H1 (cell line): ENCODE results near the gene TTF1. TPM values are rescaled to one million over a fixed set of nuclear protein-coding genes. Genes with fewer than 3 reads are reported as not detected.

Experiments used
- CTCF ChIA-PET: fragments of 300-600 bp; sonication (Branson Sonifier 250); formaldehyde crosslinking; loops from one replicate; lab custom pipeline; 2021; ENCODE audit not compliant: partially characterized antibody; lab: Charles Lee
- POLR2A ChIA-PET: fragments of 300-600 bp; sonication (Branson Sonifier 250); formaldehyde crosslinking; loops from one replicate; lab custom pipeline; 2021; ENCODE audit warnings: inconsistent platforms; ENCODE audit not compliant: partially characterized antibody; lab: Charles Lee
- DNase-seq, 2 experiments: peaks; one replicate each; pipeline versions ENCODE4 v3.0.0 to v3.0.0-alpha.2; 2010 to 2022; ENCODE audit warnings: low spot score in 2 of 2, low read depth in 1 of 2, mixed read lengths in 1 of 2
- FAIRE-seq: peaks from 2 replicates; lab custom pipeline; 2011; peaks lifted over from hg19 to GRCh38; lab: Jason Lieb, UNC
- H2AFZ ChIP-seq: 2 replicates; pipeline ENCODE4 v1.8.1; 2012; ENCODE audit warnings: low read length, inconsistent platforms
- H2AK5ac ChIP-seq: 2 replicates; pipeline ENCODE4 v1.6.1; 2013; ENCODE audit warnings: low read depth, low read length
- H2BK120ac ChIP-seq: replicated peaks from 2 replicates; pipeline ENCODE3; 2013; ENCODE audit warnings: low read depth, low read length, inconsistent platforms
- H2BK12ac ChIP-seq: 2 replicates; pipeline ENCODE4 v1.6.1; 2013; ENCODE audit warnings: low read depth, low read length
- H2BK15ac ChIP-seq: 2 replicates; pipeline ENCODE4 v1.6.1; 2013; ENCODE audit warnings: low read length
- H2BK20ac ChIP-seq: 2 replicates; pipeline ENCODE4 v1.6.1; 2013; ENCODE audit warnings: low read length
- H2BK5ac ChIP-seq: 2 replicates; pipeline ENCODE4 v1.6.1; 2013; ENCODE audit warnings: low read depth, low read length
- H3K14ac ChIP-seq: 2 replicates; pipeline ENCODE4 v1.6.1; 2013; ENCODE audit warnings: inconsistent platforms; ENCODE audit not compliant: insufficient read length
- H3K18ac ChIP-seq: 2 replicates; pipeline ENCODE4 v1.6.1; 2013; ENCODE audit warnings: low read length; ENCODE audit errors: extremely low read depth
- H3K23ac ChIP-seq: 2 replicates; pipeline ENCODE4 v1.6.1; 2013; ENCODE audit warnings: inconsistent platforms; ENCODE audit not compliant: insufficient read length
- H3K23me2 ChIP-seq: 2 replicates; pipeline ENCODE4 v1.6.1; 2013; ENCODE audit warnings: low read depth, low read length
- H3K27ac ChIP-seq: 2 replicates; pipeline ENCODE4 v1.6.1; 2011; ENCODE audit warnings: low read depth, low read length, inconsistent platforms
- H3K27me3 ChIP-seq, 4 experiments: replicated peaks in 1 of 4; 1 replicate in 1 of 4; 2 replicates in 3 of 4; pipeline versions ENCODE4 v1.6.1 to v1.8.1; 2011 to 2013; ENCODE audit warnings: low read length in 3 of 4, mild to moderate bottlenecking in 3 of 4, inconsistent platforms in 2 of 4, mixed read lengths in 2 of 4, moderate library complexity in 1 of 4; ENCODE audit not compliant: control insufficient read depth in 3 of 4, insufficient read depth in 3 of 4; ENCODE audit errors: extremely low read depth in 1 of 4
- H3K36me3 ChIP-seq, 4 experiments: 2 replicates each; pipeline versions ENCODE4 v1.6.1 to v1.8.1; 2011 to 2013; ENCODE audit warnings: mild to moderate bottlenecking in 4 of 4, low read length in 3 of 4, moderate library complexity in 2 of 4, control low read depth in 1 of 4, inconsistent platforms in 1 of 4; ENCODE audit not compliant: insufficient read depth in 4 of 4, control insufficient read depth in 2 of 4
- H3K4ac ChIP-seq: replicated peaks from 2 replicates; pipeline ENCODE3; 2013; ENCODE audit warnings: low read length, low read depth, mixed read lengths, inconsistent platforms; ENCODE audit not compliant: insufficient read length
- H3K4me1 ChIP-seq, 4 experiments: replicated peaks in 1 of 4; 1 replicate in 1 of 4; 2 replicates in 3 of 4; pipeline versions ENCODE4 v1.6.1 to v1.8.1; 2011 to 2013; ENCODE audit warnings: low read length in 3 of 4, inconsistent platforms in 2 of 4, mixed read lengths in 1 of 4; ENCODE audit not compliant: insufficient read depth in 4 of 4, control insufficient read depth in 3 of 4
- H3K4me2 ChIP-seq, 2 experiments: 2 replicates each; pipeline versions ENCODE4 v1.6.1 to v1.8.1; 2011 to 2013; ENCODE audit warnings: low read depth in 2 of 2, low read length in 2 of 2, control low read depth in 1 of 2, inconsistent platforms in 1 of 2, mild to moderate bottlenecking in 1 of 2; ENCODE audit not compliant: insufficient read depth in 1 of 2
- H3K4me3 ChIP-seq, 4 experiments: fragments of 200-600, 300-600 bp in 1 of 4; sonication (generic), shearing (Covaris generic), sonication (Bioruptor Twin) in 1 of 4; 2 replicates each; pipeline versions ENCODE4 v1.5.1 to v1.8.1; 2011 to 2016; ENCODE audit warnings: low read length in 4 of 4, low read depth in 3 of 4, control low read depth in 2 of 4, inconsistent platforms in 2 of 4, mild to moderate bottlenecking in 2 of 4, mixed read lengths in 1 of 4, moderate library complexity in 1 of 4; ENCODE audit not compliant: insufficient read depth in 2 of 4; ENCODE audit errors: extremely low read depth in 1 of 4
- H3K56ac ChIP-seq: replicated peaks from 2 replicates; pipeline ENCODE3; 2013; ENCODE audit warnings: low read depth, mild to moderate bottlenecking, mixed read lengths, low read length, inconsistent platforms; ENCODE audit not compliant: insufficient read length
- H3K79me1 ChIP-seq: 2 replicates; pipeline ENCODE4 v1.6.1; 2013; ENCODE audit warnings: low read depth, low read length, control low read depth
- H3K79me2 ChIP-seq, 2 experiments: 2 replicates each; pipeline versions ENCODE4 v1.6.1 to v1.8.1; 2012 to 2013; ENCODE audit warnings: low read length in 2 of 2, mild to moderate bottlenecking in 2 of 2, inconsistent platforms in 1 of 2; ENCODE audit not compliant: insufficient read depth in 2 of 2, control insufficient read depth in 1 of 2
- H3K9ac ChIP-seq, 4 experiments: replicated peaks in 1 of 4; 1 replicate in 1 of 4; 2 replicates in 3 of 4; pipeline versions ENCODE4 v1.6.1 to v1.8.1; 2011 to 2013; ENCODE audit warnings: low read depth in 3 of 4, low read length in 3 of 4, control low read depth in 2 of 4, mild to moderate bottlenecking in 2 of 4, moderate library complexity in 2 of 4, inconsistent platforms in 1 of 4; ENCODE audit errors: extremely low read depth in 1 of 4
- H3K9me3 ChIP-seq, 2 experiments: 2 replicates each; pipeline versions ENCODE4 v1.6.1 to v1.8.1; 2012 to 2013; ENCODE audit warnings: mild to moderate bottlenecking in 2 of 2, moderate library complexity in 2 of 2, control low read depth in 1 of 2, inconsistent platforms in 1 of 2, low read depth in 1 of 2, low read length in 1 of 2, mixed read lengths in 1 of 2; ENCODE audit not compliant: insufficient read depth in 2 of 2
- H4K20me1 ChIP-seq, 2 experiments: replicated peaks in 1 of 2; 2 replicates each; pipeline versions ENCODE3 to v1.8.1; 2011 to 2013; ENCODE audit warnings: inconsistent platforms in 2 of 2, low read length in 2 of 2, mild to moderate bottlenecking in 1 of 2; ENCODE audit not compliant: insufficient read depth in 2 of 2, control insufficient read depth in 1 of 2
- H4K5ac ChIP-seq: 2 replicates; pipeline ENCODE4 v1.6.1; 2013; ENCODE audit warnings: low read length, low read depth, mixed read lengths, inconsistent platforms; ENCODE audit not compliant: insufficient read length
- H4K8ac ChIP-seq: 2 replicates; pipeline ENCODE4 v1.8.0; 2013; ENCODE audit warnings: mild to moderate bottlenecking, moderate library complexity, low read length, inconsistent platforms; ENCODE audit not compliant: insufficient read depth; ENCODE audit errors: extremely low read depth
- H4K91ac ChIP-seq: replicated peaks from 2 replicates; pipeline ENCODE3; 2013; ENCODE audit warnings: low read length, mixed read lengths, inconsistent platforms; ENCODE audit not compliant: insufficient read length
- CREB1 ChIP-seq: IDR thresholded peaks from 2 replicates; pipeline ENCODE4 v1.6.1; 2012; ENCODE audit warnings: inconsistent platforms
- KDM1A ChIP-seq: fragments of 200-600, 300-600 bp; sonication (generic); IDR thresholded peaks from 2 replicates; pipeline ENCODE4 v1.7.1; 2016; ENCODE audit warnings: mild to moderate bottlenecking, low read length, borderline replicate concordance
- WGBS, 2 experiments: shearing (Covaris generic) in 1 of 2; methylation state at CpG; one replicate each; pipeline versions ENCODE4 v1.1.6 to v1.1.7; 2013 to 2015; ENCODE audit warnings: low lambda C conversion rate in 2 of 2, mixed read lengths in 2 of 2, inconsistent platforms in 1 of 2, low coverage in 1 of 2, missing lambda C conversion rate in 1 of 2; ENCODE audit not compliant: insufficient replicate concordance in 2 of 2, insufficient coverage in 1 of 2, insufficient read length in 1 of 2; ENCODE audit errors: extremely low coverage in 1 of 2, missing lambda C conversion rate in 1 of 2; 5-methylcytosine and 5-hydroxymethylcytosine counted together
- polyA plus RNA-seq, 7 experiments: library from polyadenylated mRNA; depleted of rRNA in 3 of 7; stranded (reverse) in 5 of 7; unstranded in 2 of 7; fragments of >200 nt in 5 of 7; fragments of 200-250 nt in 2 of 7; gene quantifications; 1 replicate in 5 of 7; 2 replicates in 1 of 7; 4 replicates in 1 of 7; pipeline versions ENCODE4 v1.2.1 to v1.2.3, GENCODE V29; 2011 to 2013; ENCODE audit warnings: missing spikeins in 2 of 7, mixed read lengths in 2 of 7
- total RNA-seq: library from RNA; stranded (reverse); fragmentation: NEBNext Ultra II Directional; extraction: Animal tissue kit (Norgen Biotek cat#: 25700); gene quantifications from 2 replicates; pipeline ENCODE4 v1.2.1, GENCODE V29; 2021

TTF1 gene
- total and polyA plus RNA-seq, 2 of the 8 experiments (the other 6 are each of a cell fraction or from before 2014, with no cell fraction given): 7.8 to 22.2 TPM

DNA sequence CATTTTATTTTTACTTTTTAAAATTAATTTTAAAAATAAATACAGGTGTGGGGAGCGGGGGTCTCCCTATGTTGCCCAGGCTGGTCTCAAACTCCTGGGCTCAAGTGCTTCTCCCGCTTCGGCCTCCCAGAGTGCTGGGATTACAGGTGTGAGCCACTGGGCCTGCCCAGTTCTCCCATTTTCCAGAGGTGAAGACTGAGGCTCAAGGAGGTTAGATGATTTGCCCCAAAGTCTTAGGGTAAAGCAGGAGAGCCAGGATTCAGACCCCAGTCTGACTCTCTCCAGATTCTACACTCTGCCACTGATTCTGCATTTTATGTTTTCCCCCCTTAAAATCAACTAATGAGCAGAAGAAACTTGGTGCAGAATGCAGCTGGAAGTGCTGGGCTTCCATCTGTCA lies 40.2 kb upstream of the TTF1 start:
- no peaks in the 10 kb centered on the region for H3K9me3 ChIP-seq
- H2BK120ac ChIP-seq: no peak overlapping the region
- no peak overlapping the region for H3K23ac ChIP-seq
- H3K4me2 ChIP-seq: no peak overlapping the region
- DNase-seq: no peak
- TF ChIP-seq CREB1 (no peak), KDM1A (peak; percentile 71; the same call in 1 of the 2 replicates)
- FAIRE-seq: no peak
- no peak overlapping the region for H4K5ac ChIP-seq
- no peaks in the 10 kb centered on the region for H4K20me1 ChIP-seq
- H3K4ac ChIP-seq: no peak overlapping the region
- no peaks in the 10 kb centered on the region for H3K79me2 ChIP-seq
- no peak overlapping the region for H3K27ac ChIP-seq
- ChIA-PET CTCF (interaction anchor here (0.8 to 5.8 kb wide), 13 partner anchors 10 to 260 kb away, joined by 3 to 39 read pairs (median 4); no protein-coding TSS in a partner anchor), POLR2A (interaction anchor here (1.2 kb wide), 2 partner anchors 10 to 71 kb away, joined by 3 to 4 read pairs; no protein-coding TSS in a partner anchor)
- no peak overlapping the region for H3K4me3 ChIP-seq
- H3K9ac ChIP-seq: no peak overlapping the region
- no peak overlapping the region for H2AFZ ChIP-seq
- peaks cover 0 to 2% (median 0%) of the 10 kb centered on the region in 4 experiments; a peak in 1 of 7 replicates for H3K27me3 ChIP-seq
- H3K79me1 ChIP-seq: no peaks in the 10 kb centered on the region
- no peak overlapping the region for H4K8ac ChIP-seq
- no peak overlapping the region for H2BK15ac ChIP-seq
- H3K14ac ChIP-seq: no peak overlapping the region
- no peaks in the 10 kb centered on the region for H3K23me2 ChIP-seq
- H3K18ac ChIP-seq: no peak overlapping the region
- H3K36me3 ChIP-seq: no peaks in the 10 kb centered on the region
- H3K56ac ChIP-seq: no peak overlapping the region
- no peak overlapping the region for H4K91ac ChIP-seq
- WGBS, 2 experiments: 85% methylated on average over 2 of the region's 3 CpGs; no CpG with 5 or more reads in 1 of the 2 experiments
- H3K4me1 ChIP-seq: 0 out of 7 replicates have a peak, but pooled peaks cover 0 to under 1% (median 0%) of the 10 kb centered on the region in 4 experiments
- no peak overlapping the region for H2BK20ac ChIP-seq
- H2BK5ac ChIP-seq: no peak overlapping the region
- H2BK12ac ChIP-seq: no peak overlapping the region
- no peak overlapping the region for H2AK5ac ChIP-seq
